ENCODE results near the gene TAF5.

DNA sequence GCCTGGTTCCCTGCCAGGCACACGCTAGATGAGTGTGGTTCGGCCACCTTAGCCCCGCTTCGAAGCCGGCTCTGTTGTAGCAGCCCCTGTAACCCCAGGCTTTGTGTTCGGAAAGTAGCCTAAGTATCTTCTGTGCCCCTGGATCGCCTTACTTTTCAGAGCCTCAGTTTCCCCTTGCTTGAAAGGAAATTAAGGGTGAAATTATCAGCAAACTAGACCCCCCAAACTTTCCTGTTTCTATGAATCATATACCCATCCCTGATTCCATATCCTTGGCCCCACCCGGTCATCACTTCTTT lies 29.0 kb downstream of the TAF5 start:
- TF ChIP-seq, protein P1, sequence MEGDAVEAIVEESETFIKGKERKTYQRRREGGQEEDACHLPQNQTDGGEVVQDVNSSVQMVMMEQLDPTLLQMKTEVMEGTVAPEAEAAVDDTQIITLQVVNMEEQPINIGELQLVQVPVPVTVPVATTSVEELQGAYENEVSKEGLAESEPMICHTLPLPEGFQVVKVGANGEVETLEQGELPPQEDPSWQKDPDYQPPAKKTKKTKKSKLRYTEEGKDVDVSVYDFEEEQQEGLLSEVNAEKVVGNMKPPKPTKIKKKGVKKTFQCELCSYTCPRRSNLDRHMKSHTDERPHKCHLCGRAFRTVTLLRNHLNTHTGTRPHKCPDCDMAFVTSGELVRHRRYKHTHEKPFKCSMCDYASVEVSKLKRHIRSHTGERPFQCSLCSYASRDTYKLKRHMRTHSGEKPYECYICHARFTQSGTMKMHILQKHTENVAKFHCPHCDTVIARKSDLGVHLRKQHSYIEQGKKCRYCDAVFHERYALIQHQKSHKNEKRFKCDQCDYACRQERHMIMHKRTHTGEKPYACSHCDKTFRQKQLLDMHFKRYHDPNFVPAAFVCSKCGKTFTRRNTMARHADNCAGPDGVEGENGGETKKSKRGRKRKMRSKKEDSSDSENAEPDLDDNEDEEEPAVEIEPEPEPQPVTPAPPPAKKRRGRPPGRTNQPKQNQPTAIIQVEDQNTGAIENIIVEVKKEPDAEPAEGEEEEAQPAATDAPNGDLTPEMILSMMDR (conservative IDR thresholded peaks at IDR 0.05; ENCODE audit: low read depth in 2 of 2) = no peak
- TF ChIP-seq POLR2AphosphoS5 (IDR thresholded peaks at IDR 0.05; ENCODE audit: low read depth) (no peak), EZH2 (IDR thresholded peaks at IDR 0.05; ENCODE audit: low read depth, unreplicated experiment) (no peak), ZNF114 (CRISPR knock-in tag; IDR thresholded peaks at IDR 0.05) (no peak), ZNF331 (CRISPR knock-in tag; IDR thresholded peaks at IDR 0.05; ENCODE audit: low read depth) (no peak), EZH2phosphoT487 (IDR thresholded peaks at IDR 0.05; ENCODE audit: unreplicated experiment) (no peak), CREB1 (CRISPR knock-in tag; IDR thresholded peaks at IDR 0.05; ENCODE audit: low read depth) (no peak), STAT1 (IDR thresholded peaks at IDR 0.05; ENCODE audit: unreplicated experiment) (no peak)
- TF ChIP-seq, protein P2, sequence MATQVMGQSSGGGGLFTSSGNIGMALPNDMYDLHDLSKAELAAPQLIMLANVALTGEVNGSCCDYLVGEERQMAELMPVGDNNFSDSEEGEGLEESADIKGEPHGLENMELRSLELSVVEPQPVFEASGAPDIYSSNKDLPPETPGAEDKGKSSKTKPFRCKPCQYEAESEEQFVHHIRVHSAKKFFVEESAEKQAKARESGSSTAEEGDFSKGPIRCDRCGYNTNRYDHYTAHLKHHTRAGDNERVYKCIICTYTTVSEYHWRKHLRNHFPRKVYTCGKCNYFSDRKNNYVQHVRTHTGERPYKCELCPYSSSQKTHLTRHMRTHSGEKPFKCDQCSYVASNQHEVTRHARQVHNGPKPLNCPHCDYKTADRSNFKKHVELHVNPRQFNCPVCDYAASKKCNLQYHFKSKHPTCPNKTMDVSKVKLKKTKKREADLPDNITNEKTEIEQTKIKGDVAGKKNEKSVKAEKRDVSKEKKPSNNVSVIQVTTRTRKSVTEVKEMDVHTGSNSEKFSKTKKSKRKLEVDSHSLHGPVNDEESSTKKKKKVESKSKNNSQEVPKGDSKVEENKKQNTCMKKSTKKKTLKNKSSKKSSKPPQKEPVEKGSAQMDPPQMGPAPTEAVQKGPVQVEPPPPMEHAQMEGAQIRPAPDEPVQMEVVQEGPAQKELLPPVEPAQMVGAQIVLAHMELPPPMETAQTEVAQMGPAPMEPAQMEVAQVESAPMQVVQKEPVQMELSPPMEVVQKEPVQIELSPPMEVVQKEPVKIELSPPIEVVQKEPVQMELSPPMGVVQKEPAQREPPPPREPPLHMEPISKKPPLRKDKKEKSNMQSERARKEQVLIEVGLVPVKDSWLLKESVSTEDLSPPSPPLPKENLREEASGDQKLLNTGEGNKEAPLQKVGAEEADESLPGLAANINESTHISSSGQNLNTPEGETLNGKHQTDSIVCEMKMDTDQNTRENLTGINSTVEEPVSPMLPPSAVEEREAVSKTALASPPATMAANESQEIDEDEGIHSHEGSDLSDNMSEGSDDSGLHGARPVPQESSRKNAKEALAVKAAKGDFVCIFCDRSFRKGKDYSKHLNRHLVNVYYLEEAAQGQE (IDR thresholded peaks at IDR 0.05; ENCODE audit: unreplicated experiment) = no peak
- TF ChIP-seq, protein P3, sequence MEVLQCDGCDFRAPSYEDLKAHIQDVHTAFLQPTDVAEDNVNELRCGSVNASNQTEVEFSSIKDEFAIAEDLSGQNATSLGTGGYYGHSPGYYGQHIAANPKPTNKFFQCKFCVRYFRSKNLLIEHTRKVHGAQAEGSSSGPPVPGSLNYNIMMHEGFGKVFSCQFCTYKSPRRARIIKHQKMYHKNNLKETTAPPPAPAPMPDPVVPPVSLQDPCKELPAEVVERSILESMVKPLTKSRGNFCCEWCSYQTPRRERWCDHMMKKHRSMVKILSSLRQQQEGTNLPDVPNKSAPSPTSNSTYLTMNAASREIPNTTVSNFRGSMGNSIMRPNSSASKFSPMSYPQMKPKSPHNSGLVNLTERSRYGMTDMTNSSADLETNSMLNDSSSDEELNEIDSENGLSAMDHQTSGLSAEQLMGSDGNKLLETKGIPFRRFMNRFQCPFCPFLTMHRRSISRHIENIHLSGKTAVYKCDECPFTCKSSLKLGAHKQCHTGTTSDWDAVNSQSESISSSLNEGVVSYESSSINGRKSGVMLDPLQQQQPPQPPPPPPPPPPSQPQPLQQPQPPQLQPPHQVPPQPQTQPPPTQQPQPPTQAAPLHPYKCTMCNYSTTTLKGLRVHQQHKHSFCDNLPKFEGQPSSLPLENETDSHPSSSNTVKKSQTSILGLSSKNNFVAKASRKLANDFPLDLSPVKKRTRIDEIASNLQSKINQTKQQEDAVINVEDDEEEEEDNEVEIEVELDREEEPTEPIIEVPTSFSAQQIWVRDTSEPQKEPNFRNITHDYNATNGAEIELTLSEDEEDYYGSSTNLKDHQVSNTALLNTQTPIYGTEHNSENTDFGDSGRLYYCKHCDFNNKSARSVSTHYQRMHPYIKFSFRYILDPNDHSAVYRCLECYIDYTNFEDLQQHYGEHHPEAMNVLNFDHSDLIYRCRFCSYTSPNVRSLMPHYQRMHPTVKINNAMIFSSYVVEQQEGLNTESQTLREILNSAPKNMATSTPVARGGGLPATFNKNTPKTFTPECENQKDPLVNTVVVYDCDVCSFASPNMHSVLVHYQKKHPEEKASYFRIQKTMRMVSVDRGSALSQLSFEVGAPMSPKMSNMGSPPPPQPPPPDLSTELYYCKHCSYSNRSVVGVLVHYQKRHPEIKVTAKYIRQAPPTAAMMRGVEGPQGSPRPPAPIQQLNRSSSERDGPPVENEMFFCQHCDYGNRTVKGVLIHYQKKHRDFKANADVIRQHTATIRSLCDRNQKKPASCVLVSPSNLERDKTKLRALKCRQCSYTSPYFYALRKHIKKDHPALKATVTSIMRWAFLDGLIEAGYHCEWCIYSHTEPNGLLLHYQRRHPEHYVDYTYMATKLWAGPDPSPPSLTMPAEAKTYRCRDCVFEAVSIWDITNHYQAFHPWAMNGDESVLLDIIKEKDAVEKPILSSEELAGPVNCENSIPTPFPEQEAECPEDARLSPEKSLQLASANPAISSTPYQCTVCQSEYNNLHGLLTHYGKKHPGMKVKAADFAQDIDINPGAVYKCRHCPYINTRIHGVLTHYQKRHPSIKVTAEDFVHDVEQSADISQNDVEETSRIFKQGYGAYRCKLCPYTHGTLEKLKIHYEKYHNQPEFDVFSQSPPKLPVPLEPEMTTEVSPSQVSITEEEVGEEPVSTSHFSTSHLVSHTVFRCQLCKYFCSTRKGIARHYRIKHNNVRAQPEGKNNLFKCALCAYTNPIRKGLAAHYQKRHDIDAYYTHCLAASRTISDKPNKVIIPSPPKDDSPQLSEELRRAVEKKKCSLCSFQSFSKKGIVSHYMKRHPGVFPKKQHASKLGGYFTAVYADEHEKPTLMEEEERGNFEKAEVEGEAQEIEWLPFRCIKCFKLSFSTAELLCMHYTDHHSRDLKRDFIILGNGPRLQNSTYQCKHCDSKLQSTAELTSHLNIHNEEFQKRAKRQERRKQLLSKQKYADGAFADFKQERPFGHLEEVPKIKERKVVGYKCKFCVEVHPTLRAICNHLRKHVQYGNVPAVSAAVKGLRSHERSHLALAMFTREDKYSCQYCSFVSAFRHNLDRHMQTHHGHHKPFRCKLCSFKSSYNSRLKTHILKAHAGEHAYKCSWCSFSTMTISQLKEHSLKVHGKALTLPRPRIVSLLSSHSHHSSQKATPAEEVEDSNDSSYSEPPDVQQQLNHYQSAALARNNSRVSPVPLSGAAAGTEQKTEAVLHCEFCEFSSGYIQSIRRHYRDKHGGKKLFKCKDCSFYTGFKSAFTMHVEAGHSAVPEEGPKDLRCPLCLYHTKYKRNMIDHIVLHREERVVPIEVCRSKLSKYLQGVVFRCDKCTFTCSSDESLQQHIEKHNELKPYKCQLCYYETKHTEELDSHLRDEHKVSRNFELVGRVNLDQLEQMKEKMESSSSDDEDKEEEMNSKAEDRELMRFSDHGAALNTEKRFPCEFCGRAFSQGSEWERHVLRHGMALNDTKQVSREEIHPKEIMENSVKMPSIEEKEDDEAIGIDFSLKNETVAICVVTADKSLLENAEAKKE (CRISPR knock-in tag; IDR thresholded peaks at IDR 0.05) = no peak
